BE2C (cell line): Measurements from ENCODE around the gene TRMU.
"Not testable (repeated sequence)": the region's sequence is repeated elsewhere in the genome, so short reads cannot be mapped to it uniquely, and the experiment has no call there.

Experiments used
- DNase-seq: peaks from one replicate; pipeline ENCODE4 v3.0.0-alpha.2; 2020
- H3K27me3 ChIP-seq: fragments of 250-450 bp; sonication (Bioruptor Pico); 2 replicates; pipeline ENCODE4 v1.5.1; 2020; ENCODE audit warnings: mild to moderate bottlenecking
- H3K36me3 ChIP-seq: fragments of 250-450 bp; sonication (Bioruptor Pico); 2 replicates; pipeline ENCODE4 v1.5.1; 2020; ENCODE audit warnings: mild to moderate bottlenecking
- H3K4me1 ChIP-seq: fragments of 250-450 bp; sonication (Bioruptor Pico); 2 replicates; pipeline ENCODE4 v1.5.1; 2020
- H3K4me3 ChIP-seq: 2 replicates; pipeline ENCODE4 v1.5.1; 2011; ENCODE audit warnings: low read depth, low read length
- H3K9me3 ChIP-seq: fragments of 250-450 bp; sonication (Bioruptor Pico); 2 replicates; pipeline ENCODE4 v1.5.1; 2020
- TF ChIP-seq, protein P1 (sequence below): IDR thresholded peaks from 2 replicates; pipeline ENCODE4 v1.5.1; 2012; ENCODE audit warnings: mild to moderate bottlenecking, low read depth, low read length

TRMU gene

DNA sequence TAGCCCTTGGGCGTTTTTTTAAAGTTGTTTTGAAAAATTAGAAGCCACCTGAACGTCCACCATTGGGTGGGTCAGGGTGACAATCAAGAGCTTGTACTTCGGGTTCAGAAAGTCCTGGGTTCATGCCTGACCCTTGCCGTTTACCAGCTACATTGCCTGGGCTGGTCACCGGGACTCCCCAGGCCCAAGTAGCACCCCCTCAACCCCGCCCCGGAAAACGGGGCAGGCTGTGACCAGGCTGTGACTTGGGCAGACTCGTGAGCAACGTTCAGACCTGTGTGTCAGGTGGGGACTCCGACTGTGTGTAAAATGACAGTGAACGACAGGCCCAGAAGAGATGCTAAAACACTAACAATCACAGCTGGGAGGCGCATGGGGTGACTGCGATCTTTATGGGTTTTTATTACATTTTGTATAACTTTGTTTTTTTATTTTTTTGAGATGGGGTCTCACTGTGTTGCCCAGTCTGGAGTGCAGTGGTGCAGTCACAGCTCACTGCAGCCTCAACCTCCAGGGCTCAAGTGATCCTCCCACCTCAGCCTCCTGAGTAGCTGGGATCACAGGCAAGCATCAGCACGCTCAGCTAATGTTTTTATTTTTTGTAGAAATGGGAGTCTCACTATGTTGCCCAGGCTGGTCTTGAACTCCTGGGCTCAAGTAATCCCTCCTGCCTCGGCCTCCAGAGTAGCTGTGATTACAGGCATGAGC lies 56.8 kb downstream of the TRMU start:
- Histone ChIP-seq H3K9me3 (no peaks in the 10 kb centered on the region), H3K4me3 (no peak overlapping the region), H3K27me3 (no peaks in the 10 kb centered on the region), H3K36me3 (no peaks in the 10 kb centered on the region), H3K4me1 (no peaks in the 10 kb centered on the region)
- no peak for DNase-seq
- TF ChIP-seq, protein P1, sequence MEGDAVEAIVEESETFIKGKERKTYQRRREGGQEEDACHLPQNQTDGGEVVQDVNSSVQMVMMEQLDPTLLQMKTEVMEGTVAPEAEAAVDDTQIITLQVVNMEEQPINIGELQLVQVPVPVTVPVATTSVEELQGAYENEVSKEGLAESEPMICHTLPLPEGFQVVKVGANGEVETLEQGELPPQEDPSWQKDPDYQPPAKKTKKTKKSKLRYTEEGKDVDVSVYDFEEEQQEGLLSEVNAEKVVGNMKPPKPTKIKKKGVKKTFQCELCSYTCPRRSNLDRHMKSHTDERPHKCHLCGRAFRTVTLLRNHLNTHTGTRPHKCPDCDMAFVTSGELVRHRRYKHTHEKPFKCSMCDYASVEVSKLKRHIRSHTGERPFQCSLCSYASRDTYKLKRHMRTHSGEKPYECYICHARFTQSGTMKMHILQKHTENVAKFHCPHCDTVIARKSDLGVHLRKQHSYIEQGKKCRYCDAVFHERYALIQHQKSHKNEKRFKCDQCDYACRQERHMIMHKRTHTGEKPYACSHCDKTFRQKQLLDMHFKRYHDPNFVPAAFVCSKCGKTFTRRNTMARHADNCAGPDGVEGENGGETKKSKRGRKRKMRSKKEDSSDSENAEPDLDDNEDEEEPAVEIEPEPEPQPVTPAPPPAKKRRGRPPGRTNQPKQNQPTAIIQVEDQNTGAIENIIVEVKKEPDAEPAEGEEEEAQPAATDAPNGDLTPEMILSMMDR = no peak

- no peaks in the 10 kb centered on the region for H3K9me3 ChIP-seq
- DNase-seq = no peak
- no peaks in the 10 kb centered on the region for H3K36me3 ChIP-seq
- H3K27me3 ChIP-seq = no peaks in the 10 kb centered on the region
- TF ChIP-seq, protein P1 = no peak
- no peaks in the 10 kb centered on the region for H3K4me1 ChIP-seq
- no peak overlapping the region for H3K4me3 ChIP-seq
These were observed 58.4 kb downstream of the TRMU start for GRCh38 chr22:46393873-46394272.

DNA sequence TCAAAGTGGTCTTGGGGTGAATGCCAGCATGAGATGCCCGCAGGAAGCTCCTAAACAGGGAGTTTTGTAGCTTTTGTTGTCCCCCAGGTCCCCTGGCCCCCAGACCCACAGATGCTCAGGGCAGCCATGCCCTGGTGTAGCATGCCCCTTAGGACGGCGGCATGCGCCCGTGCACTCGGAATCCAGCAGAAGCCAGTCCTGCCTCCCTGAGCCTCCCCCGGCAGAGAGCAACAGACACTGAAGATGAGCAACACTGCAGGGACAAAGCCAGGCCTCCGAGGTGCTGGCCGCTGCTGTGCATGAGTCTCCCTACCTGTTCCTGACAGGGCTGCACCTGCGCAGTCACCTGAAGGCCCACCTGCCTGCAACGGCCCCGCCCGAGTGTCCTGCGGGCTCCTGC lies 59.1 kb downstream of the TRMU start:
- no peaks in the 10 kb centered on the region for H3K27me3 ChIP-seq

DNA sequence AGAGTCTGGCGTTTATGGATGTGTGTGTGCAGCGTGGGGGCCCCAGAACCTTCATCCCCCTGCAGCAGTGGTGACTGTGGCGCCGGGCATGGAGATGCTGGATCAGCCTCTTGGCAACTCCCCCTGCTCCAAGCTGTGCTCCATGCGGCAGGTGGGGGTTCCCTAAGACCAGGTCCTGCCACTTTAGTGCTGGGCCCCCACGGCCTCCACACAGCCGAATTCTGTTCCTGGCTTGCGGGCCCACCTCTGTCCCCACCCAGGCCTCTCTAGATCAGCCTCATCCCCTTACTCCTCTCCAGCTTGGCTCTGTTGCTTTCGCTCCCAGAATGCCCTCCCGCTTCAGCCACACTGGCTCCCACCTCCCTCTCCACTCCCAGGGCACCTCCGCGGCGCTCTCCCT lies 59.6 kb downstream of the TRMU start:
- Histone ChIP-seq H3K4me1 (no peaks in the 10 kb centered on the region), H3K9me3 (no peaks in the 10 kb centered on the region), H3K4me3 (no peak overlapping the region), H3K27me3 (no peaks in the 10 kb centered on the region), H3K36me3 (no peaks in the 10 kb centered on the region)
- TF ChIP-seq, protein P1 = no peak
- DNase-seq = no peak

More for the DNA sequence above, 59.1 kb downstream of the TRMU start:
- Histone ChIP-seq H3K4me3 (no peak overlapping the region), H3K36me3 (no peaks in the 10 kb centered on the region), H3K4me1 (no peaks in the 10 kb centered on the region), H3K9me3 (no peaks in the 10 kb centered on the region)
- no peak for DNase-seq
- TF ChIP-seq, protein P1 = no peak

DNA sequence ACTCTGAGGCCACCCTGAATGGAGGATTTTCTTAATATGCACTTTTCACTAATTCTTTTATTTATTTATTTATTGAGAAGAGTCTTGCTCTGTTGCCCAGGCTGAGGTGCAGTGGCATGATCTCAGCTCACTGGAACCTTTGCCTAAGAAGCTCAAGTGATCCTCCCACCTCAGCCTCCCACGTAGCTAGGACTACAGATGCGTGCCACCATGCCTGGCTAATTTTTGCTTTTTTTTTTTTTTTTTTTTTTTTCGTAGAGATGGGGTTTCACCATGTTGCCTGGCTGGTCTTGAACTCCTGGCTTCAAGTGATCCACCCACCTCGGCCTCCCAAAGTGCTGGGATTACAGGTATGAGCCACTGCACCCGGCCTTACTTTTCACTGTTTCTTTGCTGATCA lies 61.5 kb downstream of the TRMU start:
- not testable (repeated sequence) for H3K9me3 ChIP-seq, H3K27me3 ChIP-seq, DNase-seq, H3K36me3 ChIP-seq, H3K4me3 ChIP-seq, H3K4me1 ChIP-seq

DNA sequence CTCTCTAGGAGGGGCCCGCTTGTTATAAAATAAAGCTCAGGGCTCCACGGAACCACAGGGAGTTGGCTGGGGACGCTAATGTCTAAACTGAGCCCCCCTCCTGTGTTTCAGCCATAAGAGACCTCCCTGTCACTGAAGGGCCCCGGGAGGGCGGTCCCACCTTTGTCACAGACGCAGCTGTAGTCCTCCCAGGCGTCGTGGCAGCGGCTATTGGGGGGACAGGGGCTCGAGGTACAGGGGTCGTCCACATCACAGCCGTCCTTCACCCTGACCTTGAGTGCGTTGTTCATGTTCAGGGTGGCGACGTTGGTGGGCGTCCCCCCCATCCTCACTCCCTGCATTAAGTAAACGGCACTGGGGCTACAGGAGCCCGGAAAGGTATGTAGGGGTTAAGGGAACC lies 62.0 kb downstream of the TRMU start:
- Histone ChIP-seq H3K27me3 (no peaks in the 10 kb centered on the region), H3K36me3 (no peaks in the 10 kb centered on the region), H3K4me1 (no peaks in the 10 kb centered on the region), H3K9me3 (no peaks in the 10 kb centered on the region), H3K4me3 (no peak overlapping the region)
- no peak for DNase-seq
- TF ChIP-seq, protein P1 = no peak
